ENCODE results near the gene WFDC5.
"Not testable (repeated sequence)": the region's sequence is repeated elsewhere in the genome, so short reads cannot be mapped to it uniquely, and the experiment has no call there.

Gene WFDC5, protein sequence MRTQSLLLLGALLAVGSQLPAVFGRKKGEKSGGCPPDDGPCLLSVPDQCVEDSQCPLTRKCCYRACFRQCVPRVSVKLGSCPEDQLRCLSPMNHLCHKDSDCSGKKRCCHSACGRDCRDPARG

DNA sequence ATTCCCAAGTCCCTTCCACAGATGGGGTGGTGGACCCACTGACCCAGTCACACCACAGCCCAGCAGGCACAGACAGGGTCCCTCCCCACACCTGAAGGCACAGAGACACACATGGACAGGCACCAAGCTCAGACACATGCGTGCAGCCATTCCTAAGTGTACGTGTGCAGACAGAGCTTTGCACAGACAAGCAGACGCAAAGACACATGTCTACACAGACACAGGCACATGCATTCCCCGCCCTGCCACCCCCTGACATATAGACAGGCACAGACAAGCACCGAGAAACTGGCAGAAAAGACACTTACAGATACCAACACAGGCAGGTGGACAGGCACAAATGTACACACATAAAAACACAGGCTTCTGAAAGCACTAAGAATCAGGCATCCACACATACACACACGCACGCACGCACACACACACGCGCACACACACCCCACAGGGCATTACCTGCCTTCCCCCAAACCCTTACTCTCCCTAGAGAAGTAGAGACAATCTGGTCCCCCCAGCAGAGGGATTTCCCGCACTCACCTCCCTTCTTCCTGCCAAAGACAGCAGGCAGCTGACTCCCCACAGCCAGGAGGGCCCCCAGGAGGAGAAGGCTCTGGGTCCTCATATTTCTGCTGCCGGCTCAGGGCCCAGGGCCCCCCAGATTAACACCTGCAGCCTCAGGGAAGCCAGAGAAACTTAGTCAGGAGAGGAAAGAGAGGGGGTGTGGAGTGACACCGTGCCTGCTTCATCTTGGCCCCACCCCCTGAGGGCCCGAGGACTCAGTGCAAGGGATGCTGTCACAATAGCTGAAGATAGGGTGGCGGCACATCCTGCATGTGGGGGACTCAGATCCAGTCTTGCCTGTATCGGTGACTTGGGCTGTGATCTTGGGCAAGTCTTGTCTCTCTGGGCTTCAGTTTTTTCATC is at the start of gene WFDC5:
Gene WFDC5, minus strand, starts transcription at position 710 of the 921 bp plus-strand sequence. Its CDS starts 91 bp downstream, at position 619.
- no peak for DNase-seq (ENCODE audit: low read depth)

DNA sequence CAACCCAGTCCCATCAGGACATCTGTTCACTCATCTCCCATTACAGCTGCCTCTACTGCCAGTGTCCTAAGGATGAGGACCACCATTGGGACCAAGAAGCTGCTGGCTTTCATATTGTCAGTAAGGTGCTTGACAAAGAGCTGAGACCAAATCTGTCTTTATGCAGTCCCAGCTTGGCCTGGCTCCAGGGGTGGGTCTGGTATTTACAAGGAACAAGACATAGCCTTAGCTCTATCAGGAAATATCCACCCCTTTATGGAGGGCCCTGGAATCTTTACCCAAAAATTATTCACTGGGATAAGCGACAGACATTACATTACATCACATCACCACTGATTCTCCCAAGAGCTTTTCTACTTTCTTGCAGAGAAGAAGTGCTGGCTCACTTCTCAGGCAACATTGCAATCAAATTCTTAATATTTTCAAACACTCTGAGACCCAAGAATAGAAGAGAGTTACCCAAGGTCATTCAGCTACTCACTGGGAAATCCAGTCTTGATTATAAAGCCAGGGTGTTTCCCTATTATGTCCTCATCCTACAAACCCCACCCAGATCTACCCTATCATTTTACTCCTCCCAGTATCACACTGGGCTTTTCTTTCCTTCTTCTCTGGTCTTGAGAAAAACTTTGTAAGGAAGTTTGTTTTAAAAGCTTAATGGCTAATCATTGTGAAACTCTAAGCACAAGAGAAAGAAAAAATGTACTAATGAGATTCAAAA is 48.3 kb upstream of the WFDC5 start:
- DNase-seq (ENCODE audit: low read depth), result no peak

DNA sequence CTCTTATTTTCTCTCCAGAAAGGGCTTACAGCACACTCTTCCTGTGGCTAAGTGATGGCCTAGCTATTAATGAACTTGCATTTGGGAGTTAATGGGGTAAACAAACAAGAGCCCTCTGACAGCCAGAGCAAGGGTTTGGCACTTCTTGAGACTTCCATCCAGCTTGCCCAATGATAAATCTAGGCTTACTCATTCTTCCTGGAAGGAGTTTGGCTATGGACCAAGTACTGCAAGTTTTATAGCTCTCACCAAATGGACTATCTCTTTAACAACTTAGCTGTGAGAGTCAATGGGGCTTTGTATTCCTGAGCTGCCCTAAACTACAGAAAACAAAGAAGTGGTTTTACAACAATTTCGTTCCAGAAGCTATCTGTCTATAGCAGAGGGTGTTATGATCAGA is 43.0 kb upstream of the WFDC5 start:
- DNase-seq (ENCODE audit: low read depth), result no peak

DNA sequence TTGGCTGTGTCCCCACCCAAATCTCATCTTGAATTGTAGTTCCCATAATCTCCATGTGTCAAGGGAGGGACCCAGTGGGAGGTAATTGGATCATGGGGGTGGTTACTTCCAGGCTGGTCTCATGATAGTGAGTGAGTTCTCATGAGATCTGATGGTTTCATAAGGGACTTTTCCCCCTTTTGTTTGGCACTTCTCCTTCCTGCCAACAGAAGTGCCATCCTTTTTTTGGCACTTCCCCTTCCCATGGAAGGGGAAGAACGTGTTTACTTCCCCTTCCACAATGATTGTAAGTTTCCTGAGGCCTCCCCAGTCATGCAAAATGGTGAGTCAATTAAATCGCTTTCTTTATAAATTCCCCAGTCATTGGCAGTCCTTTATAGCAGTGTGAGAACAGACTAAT is 41.7 kb upstream of the WFDC5 start:
- DNase-seq (ENCODE audit: low read depth), result no peak

DNA sequence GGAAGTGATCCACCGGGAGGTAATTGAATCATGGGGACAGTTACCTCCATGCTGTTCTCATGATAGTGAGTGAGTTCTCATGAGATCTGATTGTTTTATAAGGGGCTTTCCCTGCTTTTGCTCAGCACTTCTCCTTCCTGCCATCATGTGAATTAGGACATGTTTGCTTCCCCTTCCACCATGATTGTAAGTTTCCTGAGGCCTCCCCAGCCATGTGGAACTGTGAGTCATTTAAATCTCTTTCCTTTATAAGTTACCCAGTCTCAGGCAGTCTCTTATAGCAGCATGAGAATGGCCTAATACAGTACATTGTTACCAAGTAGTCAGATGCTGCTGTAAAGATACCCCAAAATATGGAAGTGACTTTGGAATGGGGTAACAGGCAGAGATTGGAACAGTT is 39.8 kb upstream of the WFDC5 start:
- DNase-seq (ENCODE audit: low read depth), result not testable (repeated sequence)

DNA sequence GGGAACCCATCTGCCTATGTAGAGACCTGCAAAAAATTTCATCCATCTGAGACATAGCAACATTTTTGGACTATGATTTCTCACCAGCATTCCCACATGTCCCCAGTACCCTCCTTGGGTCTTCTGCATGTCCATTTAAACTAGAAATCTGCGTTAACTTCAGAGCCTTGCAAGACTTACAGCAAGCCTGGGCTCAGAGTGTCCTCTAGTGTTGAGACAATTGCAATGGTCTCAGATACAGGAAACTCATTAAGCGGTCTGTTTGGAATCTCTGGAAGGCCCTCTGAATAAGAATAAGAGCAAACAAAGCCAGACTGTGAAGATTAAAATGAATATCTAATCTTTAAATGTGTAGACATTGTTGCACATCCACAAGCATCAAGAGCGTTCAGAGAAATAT is 39.2 kb upstream of the WFDC5 start:
- no peak for DNase-seq (ENCODE audit: low read depth)

DNA sequence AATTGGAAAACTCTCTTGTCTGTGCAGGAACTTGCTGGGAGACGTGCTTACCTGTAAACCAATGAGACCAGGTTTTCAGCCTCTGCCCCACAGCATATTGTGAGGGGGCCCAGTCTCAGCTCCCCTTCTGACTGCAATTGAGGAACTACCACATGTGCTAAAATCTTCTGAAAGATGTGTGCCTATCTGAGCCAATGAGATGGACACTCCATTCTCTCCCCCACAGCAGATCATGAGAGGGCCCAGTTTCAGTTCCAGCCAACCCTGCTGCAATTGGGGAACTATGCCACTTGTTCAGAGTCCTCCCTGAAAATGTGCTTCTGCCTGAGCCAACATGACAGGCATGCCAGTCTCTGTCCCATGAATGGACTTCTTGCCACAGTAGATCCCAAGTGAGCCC is 38.8 kb upstream of the WFDC5 start:
- no peak for DNase-seq (ENCODE audit: low read depth)

DNA sequence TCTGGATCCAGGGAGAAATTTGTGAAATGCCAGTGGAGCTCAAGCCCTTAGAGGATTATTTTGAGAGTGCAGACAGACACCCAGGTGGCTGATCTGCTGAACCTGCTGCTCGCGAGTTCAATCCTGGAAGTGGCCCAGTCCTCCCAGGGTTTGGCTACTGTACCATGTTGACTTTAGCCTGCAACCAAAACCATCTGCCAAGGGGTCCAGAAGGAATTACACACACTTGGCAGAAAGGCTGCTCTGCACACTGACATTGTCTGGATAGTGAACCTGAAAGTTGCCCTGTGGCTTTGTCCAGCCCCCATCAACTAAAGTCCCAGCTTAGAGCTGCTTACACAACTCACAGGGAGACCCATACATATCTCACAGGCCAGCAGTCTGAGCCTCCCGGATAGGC is 38.2 kb upstream of the WFDC5 start:
- no peak for DNase-seq (ENCODE audit: low read depth)

DNA sequence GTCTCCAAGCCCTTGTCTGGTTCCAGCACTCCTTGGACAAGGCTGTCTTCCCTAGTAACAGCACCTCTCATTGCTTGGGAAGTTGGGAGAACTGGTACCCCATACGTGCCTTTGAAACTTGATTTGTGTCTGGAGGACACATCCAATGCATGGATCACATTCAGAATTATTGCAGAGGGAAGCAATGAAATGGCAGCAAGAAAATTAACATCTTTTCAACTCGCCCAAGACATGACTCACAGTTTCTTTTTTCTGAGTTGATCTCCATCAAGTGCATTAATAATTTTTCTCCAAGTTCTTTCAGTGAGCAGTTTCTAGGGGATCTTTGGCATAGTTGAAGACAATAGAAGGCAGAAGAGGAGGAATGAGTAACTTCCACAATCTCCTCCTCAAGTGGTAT is 37.4 kb upstream of the WFDC5 start:
- no peak for DNase-seq (ENCODE audit: low read depth)

DNA sequence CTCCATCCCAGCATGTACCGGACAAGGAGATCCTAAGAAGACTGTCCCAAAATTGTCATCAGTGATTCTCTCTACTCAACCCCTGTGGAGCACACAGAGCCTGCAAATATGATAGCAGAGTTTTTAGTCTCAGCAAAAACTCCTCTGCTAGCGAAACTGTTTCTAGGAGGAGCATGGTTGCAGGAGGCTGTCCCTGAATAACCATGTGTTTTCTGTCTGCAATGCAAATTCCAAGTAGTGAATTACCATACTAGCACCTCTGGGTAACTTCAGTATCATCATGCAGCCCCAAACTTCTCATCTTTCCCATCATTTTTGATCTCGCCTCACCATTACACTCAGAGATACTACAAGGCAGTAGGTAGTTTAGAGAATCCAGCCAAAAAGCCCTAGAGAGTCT is 34.1 kb upstream of the WFDC5 start:
- DNase-seq (ENCODE audit: low read depth), result no peak

DNA sequence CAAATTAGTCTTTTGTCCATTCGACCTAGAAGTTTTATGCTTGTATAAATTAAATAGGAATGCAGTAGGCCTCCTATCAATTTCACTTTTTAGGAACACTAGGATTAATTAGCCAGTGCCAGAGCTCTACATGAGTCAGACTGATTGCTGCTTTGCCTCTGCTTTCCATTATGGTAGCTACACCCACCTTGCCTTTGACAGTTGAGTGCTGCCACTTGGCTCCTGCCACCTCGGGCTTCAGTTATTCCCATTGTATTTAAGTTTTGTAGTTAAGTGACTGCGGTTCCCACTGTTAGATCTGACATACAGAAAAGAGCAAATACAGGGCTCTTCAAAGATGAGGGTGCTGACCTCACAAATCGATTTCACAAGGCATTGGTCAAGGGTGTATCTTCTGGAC is 25.9 kb upstream of the WFDC5 start:
- DNase-seq (ENCODE audit: low read depth), result no peak

DNA sequence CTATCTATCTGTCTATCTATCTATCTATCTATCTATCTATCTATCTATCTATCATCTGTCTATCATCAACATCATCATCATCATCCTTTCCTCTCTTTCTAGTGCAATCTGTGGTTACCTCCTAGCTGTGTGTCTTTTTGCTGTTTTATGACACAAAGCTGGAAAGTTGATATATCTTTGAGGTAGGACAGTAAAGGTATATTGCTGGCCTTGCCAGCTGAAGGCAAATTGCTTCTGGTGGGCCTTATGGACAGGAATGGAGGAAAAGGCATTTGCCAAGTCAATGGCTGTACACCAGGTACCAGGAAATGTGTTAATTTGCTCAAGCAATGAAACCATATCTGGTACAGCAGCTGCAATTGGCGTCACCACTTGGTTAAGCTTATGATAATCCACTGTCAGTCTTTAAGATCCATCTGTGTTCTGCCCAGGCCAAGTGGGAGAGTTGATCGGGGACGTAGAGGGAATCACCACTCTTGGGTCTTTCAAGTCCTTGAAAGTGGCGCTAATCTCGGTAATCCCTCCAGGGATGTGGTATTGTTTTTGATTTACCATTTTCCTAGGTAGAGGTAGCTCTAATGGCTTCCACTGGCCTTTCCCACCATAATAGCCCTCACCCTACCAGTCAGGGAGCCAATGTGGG is 24.9 kb upstream of the WFDC5 start:
- DNase-seq (ENCODE audit: low read depth), result not testable (repeated sequence)

DNA sequence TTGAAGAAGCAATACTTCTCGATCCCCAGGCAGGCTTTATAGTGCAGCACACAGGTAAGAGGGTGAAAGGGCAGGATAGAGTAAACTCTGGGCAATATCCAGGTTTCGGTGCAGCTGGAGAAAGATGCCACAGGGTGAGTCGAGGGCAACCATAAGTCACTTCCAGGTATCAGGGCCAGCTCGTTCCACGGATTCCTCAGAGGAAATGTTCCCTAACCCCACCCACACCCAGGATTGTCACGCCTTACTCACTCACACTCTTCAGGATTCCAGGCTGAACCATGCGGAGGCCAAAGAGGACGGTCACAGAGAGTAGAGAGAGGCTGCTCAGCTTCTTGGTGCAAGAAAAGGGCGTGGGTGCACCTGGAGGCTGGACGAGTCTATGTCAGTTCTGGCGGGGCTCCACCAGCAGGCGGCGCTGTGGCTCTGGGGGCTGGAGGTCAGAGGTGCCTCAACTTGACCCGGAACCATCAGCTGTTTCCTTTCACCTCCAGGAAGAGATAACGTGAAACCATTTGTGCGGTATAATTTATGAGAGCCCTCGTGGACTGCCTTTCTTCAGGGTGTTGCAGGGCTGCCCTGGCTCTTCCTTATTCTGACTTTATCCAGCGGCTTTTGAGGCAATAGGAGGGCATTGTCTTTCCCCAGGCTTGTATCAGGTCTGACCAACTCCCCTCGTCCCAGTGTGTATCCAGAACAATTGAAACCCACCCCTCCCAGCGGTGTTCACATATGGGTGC is 23.8 kb upstream of the WFDC5 start:
- no peak for DNase-seq (ENCODE audit: low read depth)

DNA sequence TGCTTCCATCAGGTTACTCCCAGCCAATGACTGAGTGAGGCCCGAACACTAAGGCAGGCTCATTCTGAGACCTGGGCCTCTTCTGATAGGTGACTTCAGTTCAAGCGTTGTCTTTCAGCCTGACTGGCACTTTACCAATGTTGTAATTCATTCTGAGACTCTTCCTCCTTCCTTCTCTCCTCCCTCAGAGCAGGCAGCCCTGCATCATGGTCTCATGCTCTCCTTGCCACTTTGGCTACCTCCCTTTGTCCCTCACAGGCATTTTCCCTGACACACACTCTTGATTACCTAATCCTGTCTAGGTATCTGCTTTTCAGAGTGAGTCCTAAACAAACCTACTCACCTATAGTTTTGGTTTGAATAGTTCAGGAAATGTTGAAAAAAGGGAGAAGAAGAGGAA is 21.9 kb upstream of the WFDC5 start:
- no peak for DNase-seq (ENCODE audit: low read depth)

DNA sequence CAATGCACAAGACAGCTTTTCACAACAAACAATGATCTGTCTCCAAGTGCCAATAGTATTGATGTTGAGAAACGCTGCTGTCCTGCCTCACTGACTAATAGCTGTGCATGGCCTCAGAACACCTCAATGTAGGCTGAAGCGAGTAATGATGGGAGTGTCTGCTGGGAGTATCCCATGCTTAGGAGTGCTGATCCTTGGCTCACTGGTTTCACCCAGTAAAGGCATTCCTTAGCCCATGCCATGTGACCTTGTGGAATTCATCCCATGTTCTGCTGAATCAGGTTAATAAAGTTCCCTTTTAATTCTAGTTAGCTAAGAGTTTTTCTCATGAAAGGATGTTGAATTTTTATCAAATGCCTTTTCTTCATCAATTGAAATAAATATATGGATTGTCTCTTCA is 13.1 kb upstream of the WFDC5 start:
- no peak for DNase-seq (ENCODE audit: low read depth)

DNA sequence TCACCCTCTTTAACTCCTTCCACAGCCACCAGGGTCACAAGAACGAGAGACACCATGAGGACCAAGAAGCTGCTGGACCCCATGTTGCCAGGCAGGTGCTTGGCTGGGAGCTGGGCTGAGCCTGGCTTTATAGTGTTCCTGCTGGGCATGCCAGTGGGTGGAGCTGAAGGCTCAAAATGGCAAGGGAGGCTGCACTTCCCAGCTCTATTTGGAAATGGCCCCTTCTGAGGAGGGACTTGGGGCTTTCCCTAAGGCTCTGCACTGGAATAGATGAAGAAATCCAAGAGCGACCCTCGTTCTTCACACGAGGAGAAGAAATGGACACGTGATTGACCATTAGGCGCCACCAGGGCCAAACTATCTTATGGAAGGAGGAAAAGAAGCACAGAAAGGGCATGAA is 9.4 kb upstream of the WFDC5 start, which contains the start of gene WFDC12:
Gene WFDC12, minus strand, starts transcription at position 101 of the 400 bp plus-strand sequence. Its CDS starts 18 bp downstream, at position 83.
- DNase-seq (ENCODE audit: low read depth), result no peak

DNA sequence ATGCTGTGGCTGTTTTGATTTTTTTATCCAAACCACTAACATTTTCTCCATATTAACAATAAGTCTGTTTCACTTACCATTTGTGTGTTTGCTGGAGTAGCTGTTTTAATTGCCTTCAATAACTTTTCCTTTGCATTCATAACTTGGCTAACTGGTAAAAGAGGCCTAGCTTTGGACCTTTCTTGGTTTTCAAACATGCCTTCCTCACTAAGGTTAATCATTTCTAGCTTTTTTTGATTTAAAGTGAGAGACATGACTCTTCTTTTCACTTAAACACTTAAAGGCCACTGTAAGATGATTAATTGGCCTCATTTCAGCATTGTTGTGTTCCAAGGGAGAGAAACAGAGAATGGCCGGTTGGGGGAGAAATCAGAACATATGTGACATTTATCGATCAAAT is 6.4 kb upstream of the WFDC5 start:
- no peak for DNase-seq (ENCODE audit: low read depth)

DNA sequence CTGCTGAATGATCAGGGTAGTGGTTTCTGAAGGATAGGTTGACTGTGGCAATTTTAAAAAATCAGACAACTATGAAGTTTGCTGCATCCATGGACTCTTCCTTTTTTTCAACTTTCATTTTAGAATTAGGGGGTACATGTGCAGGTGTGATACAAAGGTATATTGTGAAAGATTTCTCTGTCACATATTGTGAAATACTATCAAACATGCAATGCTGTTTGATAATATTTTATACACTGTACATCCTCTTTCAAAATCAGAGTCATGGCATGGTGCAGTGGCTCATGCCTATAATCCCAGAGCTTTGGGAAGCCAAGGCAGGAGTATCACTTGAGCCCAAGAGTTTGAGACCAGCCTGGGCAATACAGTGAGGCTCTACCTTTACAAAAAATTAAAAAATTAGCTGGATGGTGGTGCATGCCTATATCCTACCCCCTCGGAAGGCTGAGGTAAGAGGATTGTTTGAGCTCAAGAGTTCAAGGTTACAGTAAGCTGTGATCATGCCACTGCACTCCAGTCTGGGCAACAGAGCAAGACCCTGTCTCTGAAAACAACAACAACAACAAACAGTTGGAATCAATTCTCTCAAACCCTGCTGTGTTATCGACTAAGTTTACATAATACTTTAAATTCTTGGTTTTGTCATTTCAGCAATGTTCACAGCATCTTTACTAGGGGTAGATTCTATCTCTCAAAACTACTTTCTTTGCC is 4.7 kb upstream of the WFDC5 start:
- no peak for DNase-seq (ENCODE audit: low read depth)

DNA sequence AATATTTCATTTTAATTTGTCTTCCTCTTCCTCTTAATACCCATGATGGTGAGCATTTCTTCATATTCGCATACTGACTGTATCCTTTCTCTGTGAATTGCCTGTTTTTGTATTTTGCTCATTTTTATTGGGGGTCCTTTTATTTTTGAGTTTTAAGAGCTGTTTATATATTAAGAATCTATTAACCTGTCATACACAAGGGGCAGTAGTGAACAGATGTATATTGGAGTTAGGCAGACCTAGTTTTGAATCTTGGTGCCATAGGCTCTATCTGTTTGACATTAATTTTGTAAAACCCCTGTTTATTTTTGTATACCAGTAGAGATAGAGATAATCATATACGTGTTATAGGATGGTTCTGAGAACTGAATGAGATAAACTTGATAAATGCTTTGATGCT is 3.1 kb upstream of the WFDC5 start:
- DNase-seq (ENCODE audit: low read depth), result no peak

DNA sequence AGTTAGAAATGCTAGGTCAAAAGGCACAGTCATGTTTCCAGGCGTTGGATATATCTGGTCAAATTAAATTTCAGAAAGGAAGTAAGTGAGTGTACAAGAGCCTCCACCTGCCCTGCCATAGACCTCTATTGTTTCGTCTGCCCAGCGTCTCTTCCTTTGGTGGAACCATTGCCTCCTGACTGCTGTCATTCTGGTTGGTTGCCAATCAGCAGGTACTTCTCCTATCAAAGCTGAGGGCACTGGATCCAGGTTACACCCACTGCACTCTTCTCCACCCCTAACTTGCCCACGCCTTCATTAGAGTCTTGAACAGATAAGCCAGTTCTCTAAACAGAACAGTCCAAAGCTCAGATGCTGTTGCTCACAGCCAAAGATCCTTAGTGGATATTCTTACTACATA is 2.6 kb upstream of the WFDC5 start:
- DNase-seq (ENCODE audit: low read depth), result no peak

DNA sequence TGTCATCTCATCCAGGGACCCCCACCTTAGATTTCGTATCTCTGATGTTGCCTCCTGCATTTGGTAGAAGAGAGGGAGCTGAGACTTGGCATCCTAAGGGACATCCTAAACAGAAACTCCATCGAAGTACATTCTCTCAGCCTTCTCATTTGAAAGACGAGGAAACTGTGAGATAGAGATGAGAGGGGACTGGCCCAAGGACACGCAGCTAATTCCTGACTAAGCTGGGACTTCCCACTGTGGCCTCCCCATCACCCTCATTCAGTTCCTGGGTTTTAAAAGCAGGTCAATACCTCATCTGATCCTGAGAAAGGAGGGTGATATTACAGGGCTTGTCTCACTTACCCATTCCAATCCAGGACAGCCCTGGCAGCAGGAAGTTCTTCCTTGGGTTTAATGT is 855 bp upstream of the WFDC5 start:
- DNase-seq (ENCODE audit: low read depth), result no peak

Data from activated gamma-delta T cell treated with anti-CD3 and anti-CD28 coated beads, Interleukin-2, amount 50 U/mL, for 16 hours (primary cell).